Measurements from ENCODE around the gene OR1F1.
A peak's percentile ranks its signal among the peaks of the same experiment; 100 is the strongest.
"Not testable (repeated sequence)": the region's sequence is repeated elsewhere in the genome, so short reads cannot be mapped to it uniquely, and the experiment has no call there.

Gene OR1F1

DNA sequence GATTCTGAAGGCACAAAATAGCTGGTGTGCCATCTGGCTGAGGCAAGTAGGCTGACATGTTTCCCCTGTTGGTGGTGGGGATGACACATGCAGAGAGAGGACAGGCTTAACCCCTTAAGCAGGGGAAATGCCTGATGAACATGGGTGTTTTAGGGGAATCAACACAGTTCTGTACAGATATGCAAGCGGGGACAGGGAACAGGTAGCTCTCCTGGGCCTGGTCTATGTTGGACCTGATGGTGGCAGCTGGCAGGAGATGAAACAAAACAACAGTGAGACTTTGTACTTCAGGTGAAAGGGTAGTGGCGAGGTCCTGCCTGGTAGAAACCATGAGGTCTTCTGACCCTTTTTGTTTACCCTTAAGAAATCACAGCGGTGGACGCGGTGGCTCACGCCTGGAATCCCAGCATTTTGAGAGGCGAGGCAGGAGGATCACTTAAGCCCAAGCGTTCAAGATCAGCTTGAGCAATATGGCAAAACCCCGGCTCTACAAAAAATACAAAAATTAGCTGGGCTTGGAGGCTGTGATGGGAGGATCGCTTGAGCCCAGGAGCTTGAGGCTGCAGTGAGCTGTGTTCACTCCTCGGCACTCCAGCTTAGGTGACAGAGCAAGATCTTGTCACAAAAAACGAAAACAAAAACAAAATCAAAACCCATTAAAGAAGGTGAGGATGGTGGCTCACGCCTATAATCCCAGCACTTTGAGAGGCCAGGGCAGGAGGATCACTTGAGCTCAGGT is 10.5 kb downstream of the OR1F1 start:
- no peak for DNase-seq

DNA sequence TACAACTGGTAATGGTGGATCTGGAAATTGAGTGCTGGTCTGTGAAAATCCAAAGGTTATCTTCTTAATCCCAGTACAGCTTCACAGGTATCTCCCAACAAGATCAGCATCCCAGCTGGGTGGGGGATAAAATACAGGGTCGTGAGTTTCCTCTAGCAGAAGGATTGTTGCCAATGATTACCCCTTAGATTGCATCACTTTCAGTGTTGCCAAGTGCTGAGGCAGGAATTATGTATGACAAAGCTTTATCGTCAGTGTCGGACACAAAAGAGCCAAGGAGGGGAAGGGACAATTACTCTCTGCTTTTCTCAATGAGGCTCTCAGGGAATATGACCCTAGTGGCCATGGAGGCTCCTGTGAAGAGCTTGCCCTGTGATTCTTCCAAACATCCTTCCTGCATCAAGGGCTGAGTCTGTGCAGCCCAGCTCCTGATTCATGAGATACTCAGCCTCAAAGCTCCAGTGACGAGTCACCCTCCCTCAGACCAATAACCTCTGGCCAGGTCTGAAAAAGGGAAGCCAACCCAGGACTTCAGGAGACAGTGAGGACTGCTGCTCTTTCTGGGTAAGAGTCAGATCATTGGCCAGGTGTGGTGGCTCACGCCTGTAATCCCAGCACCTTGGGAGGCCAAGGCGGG is 15.0 kb downstream of the OR1F1 start:
- DNase-seq, result no peak

DNA sequence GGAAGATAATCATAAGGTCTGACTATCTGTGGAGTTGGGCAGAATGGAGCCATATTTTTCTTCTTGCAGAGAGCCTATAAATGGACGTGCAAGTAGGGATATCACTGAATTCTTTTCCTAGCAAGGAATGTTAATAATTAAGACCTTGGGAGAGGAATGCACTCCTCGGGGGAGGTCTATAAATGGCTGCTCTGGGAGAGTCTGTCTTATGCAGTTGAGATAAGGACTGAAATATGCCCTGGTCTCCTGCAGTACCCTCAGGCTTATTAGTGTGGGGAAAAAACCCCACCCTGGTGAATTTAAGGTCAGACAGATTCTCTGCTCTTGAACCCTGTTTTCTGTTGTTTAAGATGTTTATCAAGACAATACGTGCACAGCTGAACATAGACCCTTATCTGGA is 17.9 kb downstream of the OR1F1 start:
- DNase-seq, result not testable (repeated sequence)

DNA sequence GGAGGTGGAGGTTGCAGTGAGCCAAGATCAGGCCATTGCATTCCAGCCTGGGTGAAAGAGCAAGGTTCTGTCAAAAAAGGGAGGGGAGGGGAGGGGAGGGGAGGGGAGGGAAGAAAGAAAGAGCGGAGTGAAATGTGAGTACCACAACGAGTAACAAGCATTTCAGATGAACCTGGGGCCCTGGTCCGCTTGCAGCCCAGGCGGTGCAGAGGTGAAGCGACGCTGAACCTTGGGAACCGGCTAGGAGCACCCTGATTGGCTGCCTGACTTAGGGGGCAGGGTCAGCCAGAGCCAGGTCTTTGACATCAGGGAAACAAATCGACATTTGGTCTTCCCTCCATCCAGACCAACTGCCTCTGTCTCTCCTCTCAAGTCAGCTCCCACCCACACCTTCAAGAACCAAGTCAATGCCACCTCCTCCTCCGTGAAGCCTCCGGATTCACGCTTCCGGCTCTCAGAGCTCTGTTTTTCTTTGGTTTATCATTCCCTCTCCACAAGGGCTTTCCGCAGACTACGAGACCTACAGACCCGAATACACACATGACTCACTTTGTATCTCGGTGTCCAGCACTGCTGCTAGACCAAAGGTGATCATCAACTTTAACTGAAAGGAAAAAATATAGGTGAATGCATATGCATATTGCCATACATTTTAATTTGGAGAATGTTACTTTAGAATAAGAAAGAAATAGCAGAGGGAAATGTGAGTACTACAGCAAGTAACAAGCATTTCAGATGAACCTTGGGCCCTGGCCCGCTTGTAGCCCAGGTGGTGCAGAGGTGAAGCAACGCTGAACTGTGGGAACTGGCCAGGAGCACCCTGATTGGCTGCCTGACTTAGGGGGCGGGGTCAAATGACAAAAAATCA is 19.3 kb downstream of the OR1F1 start:
- no peak for DNase-seq

DNA sequence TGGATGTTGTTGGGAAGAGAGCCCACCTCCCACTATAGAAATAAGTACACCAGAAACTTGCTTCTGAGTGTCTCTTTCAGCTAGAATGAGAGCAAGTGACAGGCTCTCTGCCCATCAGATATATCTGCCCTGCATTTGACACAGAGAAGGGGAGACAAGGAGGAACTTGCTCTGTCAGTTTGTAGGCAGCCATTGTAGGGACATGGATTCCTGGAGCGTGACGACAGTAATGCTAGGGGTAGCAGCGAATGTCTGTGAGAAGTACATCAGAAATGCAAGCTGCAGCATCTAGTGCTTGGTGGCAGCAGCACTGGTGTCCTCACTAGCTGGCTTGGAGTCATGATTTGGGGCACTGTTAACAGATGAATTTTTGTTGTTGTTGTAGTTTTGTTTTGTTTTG is 24.0 kb downstream of the OR1F1 start:
- DNase-seq, result no peak

DNA sequence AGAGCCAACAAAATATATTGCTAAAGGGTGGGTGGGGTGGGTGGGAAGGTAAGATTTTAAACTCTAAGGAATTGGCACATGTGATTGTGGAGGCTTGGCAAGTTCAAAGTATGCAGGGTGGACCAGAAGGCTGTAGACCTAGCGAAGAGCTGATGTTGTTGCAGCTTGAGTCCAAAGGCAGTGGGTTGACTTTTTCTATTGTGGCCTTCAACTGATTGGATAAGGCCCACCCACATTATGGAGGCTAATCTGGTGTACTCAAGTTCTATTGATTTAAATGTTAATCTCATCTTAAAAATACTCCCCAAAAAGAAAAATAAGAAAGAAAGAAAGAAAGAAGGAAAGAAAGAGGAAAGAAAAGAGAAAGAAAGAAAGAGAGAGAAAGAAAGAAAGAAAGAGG is 24.6 kb downstream of the OR1F1 start:
- no peak for DNase-seq

DNA sequence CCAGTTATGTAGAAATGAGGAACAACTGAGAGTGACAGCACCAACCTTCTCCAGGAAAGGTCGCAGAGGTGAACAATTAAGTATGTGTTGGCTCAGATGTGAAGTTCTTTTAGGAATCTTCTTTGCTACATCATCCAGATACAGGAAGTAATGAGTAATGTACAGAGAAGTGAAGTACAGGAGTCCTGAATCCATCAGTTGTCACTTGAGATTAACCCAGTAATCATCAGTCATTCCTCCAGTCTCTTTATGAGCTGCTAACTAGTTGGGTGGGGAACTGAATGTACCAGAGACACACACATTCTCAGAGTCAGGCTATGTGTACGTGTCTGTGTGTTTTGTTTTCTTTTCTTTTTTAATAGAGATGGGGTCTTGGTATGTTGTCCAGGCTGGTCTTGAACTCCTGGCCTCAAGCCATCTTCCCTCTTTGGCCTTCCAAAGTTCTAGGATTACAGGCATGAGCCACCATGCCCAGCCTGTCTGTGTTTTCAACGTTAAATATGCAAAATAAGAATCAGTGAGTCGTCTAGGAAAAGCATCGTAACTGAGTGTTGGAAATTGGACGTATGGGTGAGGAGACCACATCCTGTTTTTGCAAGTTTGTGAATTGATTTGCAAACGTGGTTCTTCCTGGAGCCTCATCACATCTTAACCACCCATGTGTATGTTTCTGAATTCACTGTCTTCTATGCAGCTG is 27.0 kb downstream of the OR1F1 start:
- DNase-seq, result no peak

DNA sequence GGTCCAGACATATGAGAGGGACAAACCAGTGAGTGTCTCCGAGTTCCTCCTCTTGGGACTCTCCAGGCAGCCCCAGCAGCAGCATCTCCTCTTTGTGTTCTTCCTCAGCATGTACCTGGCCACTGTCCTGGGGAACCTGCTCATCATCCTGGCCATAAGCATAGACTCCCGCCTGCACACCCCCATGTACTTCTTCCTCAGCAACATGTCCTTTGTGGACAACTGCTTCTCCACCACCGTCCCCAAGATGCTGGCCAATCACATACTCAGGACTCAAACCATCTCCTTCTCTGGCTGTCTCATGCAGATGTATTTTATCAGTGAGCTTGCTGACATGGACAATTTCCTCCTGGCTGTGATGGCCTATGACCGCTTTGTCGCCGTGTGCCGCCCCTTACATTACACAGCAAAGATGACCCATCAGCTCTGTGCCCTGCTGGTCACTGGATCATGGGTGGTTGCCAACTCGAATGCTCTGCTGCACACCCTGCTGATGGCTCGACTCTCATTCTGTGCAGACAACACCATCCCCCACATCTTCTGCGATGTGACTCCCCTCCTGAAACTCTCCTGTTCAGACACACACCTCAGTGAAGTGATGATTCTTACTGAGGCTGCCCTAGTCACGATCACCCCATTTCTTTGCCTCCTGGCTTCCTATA is 27.7 kb downstream of the OR1F1 start:
- DNase-seq, result no peak

DNA sequence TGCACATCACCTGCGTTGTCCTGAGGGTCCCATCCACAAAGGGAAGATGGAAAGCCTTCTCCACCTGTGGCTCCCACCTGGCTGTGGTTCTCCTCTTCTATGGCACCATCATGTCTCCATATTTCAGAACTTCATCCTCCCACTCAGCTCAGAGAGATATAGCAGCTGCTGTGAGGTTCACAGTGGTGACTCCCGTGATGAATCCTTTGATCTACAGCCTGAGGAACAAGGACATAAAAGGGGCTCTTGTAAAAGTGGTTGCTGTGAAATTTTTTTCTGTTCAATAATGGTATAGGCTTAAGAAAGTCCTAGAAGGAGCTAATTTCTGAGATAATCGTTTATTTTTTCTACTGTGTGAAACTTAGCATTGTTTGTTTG is 28.2 kb downstream of the OR1F1 start:
- DNase-seq, result no peak

DNA sequence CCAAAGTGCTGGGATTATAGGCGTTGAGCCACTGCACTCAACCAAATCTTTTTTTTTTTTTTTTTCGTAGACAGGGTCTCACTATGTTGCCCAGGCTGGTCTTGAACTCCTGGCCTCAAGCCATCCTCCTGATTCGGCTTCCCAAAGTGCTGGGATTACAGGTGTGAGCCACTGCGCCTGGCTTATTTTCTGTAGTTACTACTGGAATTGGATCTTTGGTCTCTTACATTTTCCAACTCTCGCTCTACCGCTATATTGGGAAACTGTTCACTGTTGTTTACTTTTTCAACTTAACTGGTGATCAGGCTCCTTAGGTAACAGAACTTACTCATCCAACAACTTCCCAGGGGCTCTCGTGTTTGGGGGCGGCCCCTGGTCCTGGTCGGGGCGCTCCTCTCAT is 32.8 kb downstream of the OR1F1 start:
- no peak for DNase-seq

DNA sequence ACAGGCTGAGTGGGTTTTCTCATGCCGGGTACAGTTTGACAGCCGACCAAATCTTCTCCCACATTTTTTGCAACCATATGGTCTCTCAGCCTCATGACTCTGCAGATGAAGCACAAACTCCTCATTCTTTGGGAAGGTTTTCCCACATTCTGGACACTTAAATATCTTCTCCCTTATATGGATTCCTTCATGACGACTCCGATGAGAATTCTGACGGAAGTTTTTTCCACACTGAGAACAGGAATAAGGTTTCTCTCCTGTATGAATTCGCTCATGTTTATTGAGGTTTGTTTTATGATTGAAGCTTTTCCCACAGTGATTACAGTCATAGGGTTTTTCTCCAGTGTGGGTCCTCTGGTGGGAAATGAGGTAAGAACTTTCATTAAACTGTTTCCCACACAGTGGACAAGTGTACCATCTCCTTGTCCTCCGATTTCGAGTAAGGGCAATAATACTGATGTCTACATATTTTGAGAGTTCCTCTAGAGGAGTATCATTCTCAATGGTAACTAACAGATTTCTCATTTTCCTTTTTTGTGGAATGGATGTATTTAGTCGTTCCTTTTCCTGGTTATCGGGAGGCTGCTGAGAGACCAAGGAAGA is 36.0 kb downstream of the OR1F1 start:
- DNase-seq, result peak in 1 of 3 experiments; percentile 16

DNA sequence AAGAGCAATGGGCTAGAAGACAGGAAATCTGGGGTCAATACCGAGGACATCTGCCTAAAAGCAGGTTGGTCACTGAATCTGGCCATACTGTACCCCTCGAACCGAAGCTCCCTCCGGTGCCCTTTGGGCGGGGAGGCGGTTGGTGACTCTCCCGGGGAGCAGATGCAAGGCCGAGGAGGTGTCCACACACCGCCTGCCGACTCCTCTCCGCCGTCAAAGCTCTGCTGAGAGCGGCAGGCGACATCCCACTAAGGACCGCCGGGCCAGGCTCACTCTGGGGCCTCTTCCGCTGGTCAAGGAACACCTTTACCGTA is 46.5 kb downstream of the OR1F1 start:
- no peak for DNase-seq

DNA sequence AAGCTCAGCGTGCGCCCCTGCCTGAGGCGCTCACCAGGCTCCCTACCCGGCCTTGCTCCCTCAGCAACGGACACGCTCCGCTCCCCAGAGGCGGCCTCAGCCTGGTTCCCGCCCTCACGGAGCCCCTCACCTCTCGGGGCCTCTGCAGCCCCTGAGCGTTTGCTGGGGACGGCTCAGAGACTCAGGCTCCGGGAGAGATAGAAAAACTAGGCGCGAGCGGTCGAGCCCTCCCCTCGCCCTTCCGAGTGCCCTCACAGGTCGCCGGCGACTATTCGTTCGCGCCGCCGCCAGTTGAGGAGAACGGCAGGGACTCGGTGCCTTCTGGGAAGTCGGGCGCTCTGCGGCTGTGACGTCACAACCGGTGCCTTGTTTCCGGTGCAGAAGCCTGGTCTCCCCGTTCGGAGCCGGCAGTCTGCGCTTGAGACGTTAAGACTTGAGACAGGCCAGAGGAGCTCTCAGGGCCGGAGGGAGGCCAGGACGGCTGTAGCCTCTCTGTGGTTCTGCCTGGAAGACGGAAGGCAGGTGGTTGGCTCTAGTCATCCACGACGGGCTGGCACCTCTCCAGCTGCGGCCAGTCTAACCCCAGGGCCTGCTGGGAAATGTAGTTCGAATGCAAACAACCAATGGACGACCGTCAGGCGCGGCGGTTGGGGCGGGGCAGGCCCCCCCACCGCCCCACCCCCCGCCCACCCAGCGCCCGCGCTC is 47.0 kb downstream of the OR1F1 start, which contains the start of gene ZNF200:
ZNF200 (minus strand) TSS at position 302 of the 705 bp plus-strand sequence. CDS start 1,403 bp downstream, outside the sequence.
- peak; percentile 94 to 97 (median 96) for DNase-seq

DNA sequence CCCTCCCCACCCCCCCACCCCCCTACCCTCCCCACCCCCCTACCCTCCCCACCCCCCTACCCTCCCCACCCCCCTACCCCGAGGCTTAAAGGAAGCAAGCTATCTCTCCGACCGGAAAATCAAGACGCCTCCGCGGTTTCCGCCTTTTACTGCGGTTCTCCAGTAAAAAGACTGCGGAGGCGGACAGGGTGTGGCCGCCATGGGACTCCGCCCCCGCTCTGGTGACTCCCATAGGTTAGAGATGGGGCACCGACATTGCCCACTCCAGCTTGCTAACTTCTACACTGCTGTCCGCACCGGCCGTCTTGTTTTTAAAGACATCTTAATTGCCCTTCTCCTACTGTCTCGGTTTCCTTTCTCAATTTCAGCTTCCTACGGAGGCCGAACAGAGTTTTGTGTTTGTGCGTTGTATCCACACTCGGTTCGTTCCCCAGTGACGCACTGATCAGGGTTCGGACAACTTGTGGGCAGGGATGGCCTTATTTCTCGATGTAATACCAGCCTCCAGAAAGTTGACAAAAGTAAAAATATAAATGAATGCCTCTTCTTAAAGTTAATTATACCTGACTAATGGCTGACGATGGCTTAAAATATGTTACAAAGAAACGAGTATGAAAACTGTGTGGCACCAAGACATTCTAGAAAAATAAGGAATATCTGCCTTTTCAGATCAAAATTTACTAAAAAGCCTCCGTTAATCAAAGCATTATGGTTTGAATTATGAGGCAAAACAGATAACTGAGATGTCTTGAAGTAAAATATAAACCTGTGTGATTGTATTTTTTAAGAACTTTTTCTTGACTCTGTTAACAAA is 48.1 kb downstream of the OR1F1 start:
- no peak for DNase-seq

DNA sequence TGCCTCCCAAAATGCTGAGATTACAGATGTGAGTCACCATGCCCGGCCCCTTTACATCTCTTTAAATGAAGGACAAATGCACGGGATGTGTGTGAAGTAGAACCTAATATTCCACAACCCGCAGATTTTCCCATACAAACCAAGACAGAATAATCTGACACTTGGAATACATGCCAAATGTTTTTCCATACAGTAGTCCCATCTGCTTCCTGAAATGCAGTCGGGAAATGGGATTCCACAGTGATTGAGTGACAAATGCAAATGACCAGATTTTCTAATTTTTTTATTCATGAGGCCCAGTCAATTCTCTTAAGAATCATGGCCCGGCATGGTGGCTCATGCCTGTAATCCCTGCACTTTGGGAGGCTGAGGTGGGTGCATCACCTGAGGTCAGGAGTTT is 53.8 kb downstream of the OR1F1 start:
- no peak for DNase-seq

DNA sequence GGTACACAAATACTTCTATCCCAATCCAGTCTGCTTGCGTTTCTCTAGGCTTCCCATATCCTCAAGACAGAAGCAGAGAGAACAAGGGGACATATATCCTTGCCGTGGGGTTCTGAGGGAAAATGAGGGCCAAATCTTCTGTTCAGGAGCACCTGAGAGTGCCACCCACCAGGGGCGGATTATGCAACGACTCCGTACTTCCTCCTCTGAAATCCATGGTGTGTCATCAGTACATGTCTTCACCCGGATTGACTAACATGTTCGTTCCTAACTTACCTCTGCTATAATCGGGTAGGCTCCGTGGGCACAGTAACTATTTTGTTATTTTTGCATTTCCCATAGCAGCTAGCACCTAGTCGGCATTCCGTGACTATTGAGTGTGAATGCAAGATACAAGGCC is 54.7 kb downstream of the OR1F1 start:
- no peak for DNase-seq

DNA sequence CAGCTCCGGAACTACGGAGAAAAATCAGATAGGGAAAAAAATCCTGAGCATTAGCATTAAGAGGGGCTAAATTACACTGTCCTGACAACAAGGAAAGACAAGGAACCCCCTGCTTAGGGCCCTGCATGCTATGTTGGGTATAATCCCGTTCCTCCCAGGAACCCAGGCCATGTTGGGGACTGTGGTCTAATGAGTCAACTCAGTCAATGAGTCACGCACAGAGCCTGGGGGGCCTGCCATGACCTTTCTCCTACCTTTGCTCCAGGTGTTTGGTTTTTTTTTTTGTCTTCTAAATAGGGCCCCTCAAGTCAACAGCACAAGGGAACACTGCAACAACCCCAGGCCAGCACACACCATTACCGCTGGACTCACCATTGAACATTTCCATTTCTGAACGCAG is 55.9 kb downstream of the OR1F1 start:
- no peak for DNase-seq

DNA sequence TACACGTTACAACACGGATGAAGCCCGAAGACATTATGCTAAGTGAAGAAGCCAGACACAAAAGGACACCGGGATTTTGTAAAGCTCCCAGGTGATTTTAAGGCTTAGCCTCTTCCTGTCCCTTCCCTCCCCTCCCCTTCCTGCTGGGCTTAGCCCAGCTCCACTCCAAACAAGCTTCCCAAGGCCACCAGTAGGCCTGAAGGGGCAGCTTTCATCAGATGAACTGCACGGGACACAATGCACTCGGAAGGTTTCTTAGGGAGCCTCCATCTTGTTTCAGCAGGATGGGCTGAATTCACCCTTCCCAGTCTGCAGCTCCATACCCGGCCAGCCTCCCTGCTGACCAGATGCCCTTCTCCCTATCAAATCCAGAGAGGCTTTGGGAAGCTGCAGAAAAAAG is 58.0 kb downstream of the OR1F1 start:
- DNase-seq, result no peak

DNA sequence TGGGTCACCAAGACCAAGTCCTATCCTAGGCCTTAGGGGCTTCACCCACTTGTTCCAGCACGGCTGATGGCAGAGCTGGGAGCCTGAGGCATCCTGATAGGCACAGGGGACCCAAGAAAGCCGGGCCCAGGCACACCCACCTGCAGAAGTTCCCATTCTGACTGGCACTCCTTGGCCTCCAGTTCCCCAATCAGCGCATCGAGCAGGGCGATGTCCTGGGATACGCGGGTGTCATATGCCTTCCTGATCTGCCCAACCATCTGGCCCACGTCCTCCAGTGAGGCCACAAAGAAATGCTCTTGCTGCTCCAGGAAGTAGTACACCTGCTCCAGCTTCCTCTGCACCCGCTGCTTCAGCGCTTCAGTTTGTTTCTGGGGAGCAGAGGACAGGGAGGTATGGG is 58.9 kb downstream of the OR1F1 start:
- no peak for DNase-seq

DNA sequence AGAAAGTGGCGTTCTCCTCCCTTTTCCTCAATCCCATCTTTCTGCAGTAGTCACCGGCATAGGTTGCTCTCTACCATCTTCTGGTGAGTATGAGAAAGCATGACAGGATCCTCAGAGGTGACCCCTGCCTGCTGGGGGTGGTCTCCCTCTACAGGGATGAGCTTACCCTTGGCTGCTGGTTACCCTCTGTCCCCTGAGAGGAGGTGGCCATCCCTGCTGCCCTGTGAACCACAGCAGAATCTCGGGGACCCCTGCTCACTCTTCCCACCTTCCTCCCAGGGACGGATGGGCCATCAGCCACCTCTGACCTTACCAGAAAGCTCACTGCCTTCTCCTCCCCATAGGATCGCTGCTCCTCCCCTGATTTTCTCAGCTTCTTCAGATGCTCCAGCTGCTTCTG is 60.6 kb downstream of the OR1F1 start:
- DNase-seq, result no peak

DNA sequence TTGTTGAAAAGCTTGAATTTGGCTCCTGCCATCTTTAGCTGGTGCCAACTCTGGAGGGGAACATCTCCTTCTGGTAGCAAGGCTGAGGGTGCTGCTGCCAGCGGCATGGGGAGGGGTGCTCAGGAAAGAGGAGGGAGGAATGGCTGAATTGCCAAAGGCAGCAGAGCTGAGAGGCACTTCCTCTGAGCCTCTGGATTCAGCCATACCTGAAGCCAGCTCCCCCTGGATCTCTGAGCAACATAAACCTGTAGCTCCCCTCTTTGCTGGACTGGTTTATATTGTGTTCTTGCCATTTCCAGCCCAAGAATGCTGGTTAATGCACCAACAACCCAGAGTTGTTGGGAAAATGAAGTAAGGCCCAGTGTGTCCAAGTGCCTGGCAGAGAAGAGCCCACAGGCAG is 61.0 kb downstream of the OR1F1 start:
- DNase-seq, result no peak

Measured in NCI-H1417 (cell line).